Transverse colon (tissue), 4 donors: ENCODE data around the gene LHB. TPM values are rescaled to one million over a fixed set of nuclear protein-coding genes. Genes with fewer than 3 reads are reported as not detected.

Experiments
- DNase-seq: peaks from one replicate; pipeline ENCODE4 v3.0.0-alpha.2; 2019
- H3K27ac ChIP-seq, 4 donors: fragments of 200-600 bp; sonication (generic); 2 replicates each; pipeline ENCODE4 v1.5.1; 2016 to 2018; ENCODE audit warnings: inconsistent platforms in 4 of 4
- H3K27me3 ChIP-seq: fragments of 200-600 bp; sonication (generic); 2 replicates; pipeline ENCODE4 v1.5.1; 2017; ENCODE audit warnings: inconsistent platforms
- H3K36me3 ChIP-seq, 4 donors: fragments of 200-600 bp; sonication (generic); 2 replicates each; pipeline ENCODE4 v1.5.1; 2017 to 2019; ENCODE audit warnings: inconsistent platforms in 4 of 4
- H3K4me1 ChIP-seq, 4 donors: fragments of 200-600 bp; sonication (generic); 2 replicates each; pipeline ENCODE4 v1.5.1; 2017 to 2020; ENCODE audit warnings: inconsistent platforms in 4 of 4
- H3K4me3 ChIP-seq, 4 donors: fragments of 200-600 bp; sonication (generic); 1 replicate in 1 of 4; 2 replicates in 3 of 4; pipeline versions ENCODE4 v1.5.1 to v1.6.1; 2017 to 2019; ENCODE audit warnings: inconsistent platforms in 4 of 4
- H3K9me3 ChIP-seq, 2 donors: fragments of 200-600 bp; sonication (generic); 2 replicates each; pipeline ENCODE4 v1.5.1; 2017 to 2019; ENCODE audit warnings: inconsistent platforms in 2 of 2
- CTCF ChIP-seq, 5 experiments: fragments of 200-600 bp in 3 of 5; fragments of 450-650 bp in 2 of 5; sonication (generic) in 3 of 5; IDR thresholded peaks; 1 replicate in 2 of 5; 2 replicates in 3 of 5; pipeline ENCODE4 v1.5.1; 2016 to 2017; ENCODE audit warnings: antibody characterized with exemption in 5 of 5, inconsistent platforms in 3 of 5, mild to moderate bottlenecking in 2 of 5, moderate library complexity in 1 of 5
- EP300 ChIP-seq: sonication (generic); formaldehyde crosslinking; IDR thresholded peaks from one replicate; pipeline ENCODE4 v1.6.1; 2017; ENCODE audit warnings: antibody characterized with exemption, low read depth
- POLR2A ChIP-seq: fragments of 450-650 bp; IDR thresholded peaks from one replicate; pipeline ENCODE4 v1.6.1; 2016; ENCODE audit warnings: antibody characterized with exemption, mild to moderate bottlenecking, moderate library complexity
- POLR2AphosphoS5 ChIP-seq, 3 donors: sonication (generic); formaldehyde crosslinking; IDR thresholded peaks; one replicate each; pipeline ENCODE4 v1.6.1; 2016; ENCODE audit warnings: antibody characterized with exemption in 3 of 3
- WGBS, 2 donors: methylation state at CpG; one replicate each; pipeline ENCODE4 v1.1.5; 2018; ENCODE audit warnings: low coverage in 1 of 2; 5-methylcytosine and 5-hydroxymethylcytosine counted together
- in situ Hi-C, 4 donors: fragments of 200-750 bp; cut with MboI; loops; one replicate each; pipeline versions ENCODE4 v1.15.0 to v1.15.1; 2017; ENCODE audit warnings: low sequenced_read_pairs in 3 of 4, low pct_ligation_motif_present in 1 of 4, low pct_unique_long_range_greater_than_20kb in 1 of 4
- intact Hi-C: fragments of 100-400 bp; cut with DNase I; formaldehyde crosslinking; loops from one replicate; pipeline ENCODE4 v1.15.1; 2023; ENCODE audit warnings: low total_unique reads
- total RNA-seq, 4 donors: library from RNA; depleted of rRNA; stranded (reverse); fragments of >200 nt; gene quantifications; one replicate each; pipeline ENCODE4 v1.1.0, GENCODE V29; 2016

The LHB gene
- total RNA-seq, 4 donors from 2014 or later: 1.4 TPM; not detected in 3

- in situ Hi-C loops: no loop called here
- intact Hi-C loops: no loop called here
- WGBS, 2 donors: 78 to 97% methylated on average over 3 to 7 of the region's 7 CpGs
Observed at GRCh38 chr19:48988286-48988685, 28.6 kb downstream of the LHB start.

DNA sequence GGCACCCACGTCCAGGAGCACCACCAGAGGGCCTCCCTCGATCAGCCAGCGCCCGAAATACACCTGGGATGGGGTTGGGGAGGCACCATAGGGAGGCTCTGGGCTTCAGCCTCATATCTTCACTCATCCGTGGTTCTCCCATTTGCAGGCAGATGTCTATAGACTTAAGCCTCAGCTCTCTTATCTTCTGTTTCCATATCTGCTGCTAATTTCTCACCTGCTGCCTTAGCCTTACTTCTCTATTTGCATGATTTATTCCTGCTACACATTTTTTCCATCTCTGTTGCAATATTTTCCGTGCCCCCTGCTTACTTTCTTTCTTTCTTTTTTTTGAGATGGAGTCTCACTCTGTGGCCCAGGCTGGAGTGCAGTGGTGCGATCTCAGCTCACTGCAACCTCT, 29.6 kb downstream of the LHB start:
- TF ChIP-seq CTCF (IDR thresholded peaks at IDR 0.05) (no peak), POLR2A (no peak), POLR2AphosphoS5 (IDR thresholded peaks at IDR 0.05) (no peak), EP300 (no peak)

More at GRCh38 chr19:48988286-48988685, 28.6 kb downstream of the LHB start:
- Histone ChIP-seq H3K27ac (no peak overlapping the region), H3K4me1 (peaks cover 9 to 20% (median 17%) of the 10 kb centered on the region in 4 donors), H3K4me3 (no peak overlapping the region), H3K27me3 (no peaks in the 10 kb centered on the region), H3K9me3 (no peaks in the 10 kb centered on the region), H3K36me3 (peaks cover 0 to 27% (median 6%) of the 10 kb centered on the region in 4 donors)
- DNase-seq: no peak
- TF ChIP-seq POLR2AphosphoS5 (IDR thresholded peaks at IDR 0.05) (no peak), EP300 (no peak), POLR2A (no peak), CTCF (IDR thresholded peaks at IDR 0.05) (no peak)

DNA sequence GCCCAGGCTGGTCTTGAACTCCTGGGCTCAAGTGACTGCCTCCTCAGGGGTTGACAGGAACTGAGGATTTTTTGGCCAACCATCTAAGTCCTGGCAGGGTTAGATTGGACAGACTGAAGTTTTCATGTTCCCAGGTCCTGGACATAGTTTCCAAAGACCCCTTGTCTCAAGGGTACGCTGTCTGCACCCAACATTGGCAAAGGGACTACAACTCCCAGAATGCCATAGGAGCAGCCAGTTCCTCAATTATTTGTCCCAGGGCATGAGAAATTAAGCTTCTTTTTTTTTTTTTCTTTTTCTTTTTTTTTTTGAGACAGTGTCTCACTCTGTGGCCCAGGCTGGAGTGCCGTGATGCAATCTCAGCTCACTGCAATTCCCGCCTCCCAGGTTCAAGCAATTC, 30.7 kb downstream of the LHB start:
- WGBS, 2 donors: 100% methylated on average over 1 to 3 of the region's 3 CpGs
- no peaks in the 10 kb centered on the region for H3K9me3 ChIP-seq
- H3K4me3 ChIP-seq: no peak overlapping the region
- TF ChIP-seq POLR2A: no peak
- TF ChIP-seq EP300: no peak
- in situ Hi-C loops (no loop called here), intact Hi-C loops (no loop called here)
- H3K27me3 ChIP-seq: no peaks in the 10 kb centered on the region
- H3K36me3 ChIP-seq: peaks cover 0 to 39% (median 8%) of the 10 kb centered on the region in 4 donors
- peaks cover 1 to 8% (median 5%) of the 10 kb centered on the region in 4 donors for H3K4me1 ChIP-seq
- no peak for DNase-seq
- H3K27ac ChIP-seq: no peak overlapping the region

More for the DNA sequence above, 29.6 kb downstream of the LHB start:
- 90 to 100% methylated on average over 2 to 7 of the region's 7 CpGs for WGBS, 2 donors
- Histone ChIP-seq H3K27ac (no peak overlapping the region), H3K27me3 (no peaks in the 10 kb centered on the region), H3K36me3 (peaks cover 0 to 32% (median 6%) of the 10 kb centered on the region in 4 donors), H3K9me3 (no peaks in the 10 kb centered on the region), H3K4me3 (no peak overlapping the region), H3K4me1 (peaks cover 9 to 19% (median 16%) of the 10 kb centered on the region in 4 donors)
- in situ Hi-C loops: no loop called here
- intact Hi-C loops: no loop called here
- no peak for DNase-seq

GRCh38 chr19:48985711-48986110, 31.2 kb downstream of the LHB start:
- no peak for DNase-seq
- intact Hi-C loops (no loop called here), in situ Hi-C loops (no loop called here)
- no peaks in the 10 kb centered on the region for H3K9me3 ChIP-seq
- 96% methylated on average over 13 of the region's 13 CpGs; no CpG with 5 or more reads in 1 of the 2 donors for WGBS, 2 donors
- H3K27ac ChIP-seq: no peak overlapping the region
- TF ChIP-seq CTCF (IDR thresholded peaks at IDR 0.05) (no peak), EP300 (no peak), POLR2AphosphoS5 (IDR thresholded peaks at IDR 0.05) (no peak), POLR2A (no peak)
- H3K4me1 ChIP-seq: peaks cover 0 to 3% (median 1%) of the 10 kb centered on the region in 4 donors
- peaks cover 0 to 39% (median 11%) of the 10 kb centered on the region in 4 donors for H3K36me3 ChIP-seq
- H3K27me3 ChIP-seq: no peaks in the 10 kb centered on the region
- H3K4me3 ChIP-seq: no peak overlapping the region

DNA sequence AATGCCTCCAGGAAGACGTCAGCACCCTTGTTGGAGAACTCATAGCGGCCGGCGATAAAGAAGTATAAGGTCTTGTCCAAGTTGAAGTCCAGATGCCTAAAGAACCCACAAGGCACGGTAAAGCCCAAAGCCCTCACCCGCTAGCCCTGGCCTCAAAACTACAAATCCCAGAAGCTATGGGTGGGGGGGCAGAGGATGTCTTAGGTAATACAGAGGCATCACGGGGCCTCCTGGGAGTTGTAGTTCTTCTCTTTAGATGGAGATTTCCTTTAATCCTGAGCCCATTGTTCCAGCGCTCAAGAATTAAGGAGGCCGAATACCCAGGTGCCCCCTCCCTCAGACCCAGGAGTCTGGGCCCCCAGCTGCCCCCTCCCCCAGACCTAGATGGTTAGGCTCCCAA, 34.6 kb downstream of the LHB start:
- H3K27me3 ChIP-seq: no peaks in the 10 kb centered on the region
- DNase-seq: no peak
- no peaks in the 10 kb centered on the region for H3K9me3 ChIP-seq
- peaks cover 0 to 35% (median 12%) of the 10 kb centered on the region in 4 donors for H3K36me3 ChIP-seq
- no peak overlapping the region for H3K4me3 ChIP-seq
- H3K4me1 ChIP-seq: peaks cover under 1 to 8% (median 4%) of the 10 kb centered on the region in 4 donors
- intact Hi-C loops (no loop called here), in situ Hi-C loops (no loop called here)
- TF ChIP-seq EP300: no peak
- TF ChIP-seq POLR2A: no peak
- no peak for TF ChIP-seq CTCF (IDR thresholded peaks at IDR 0.05)
- TF ChIP-seq POLR2AphosphoS5 (IDR thresholded peaks at IDR 0.05): no peak
- H3K27ac ChIP-seq: no peak overlapping the region
- WGBS, 2 donors: 87% methylated on average over 9 of the region's 9 CpGs; no CpG with 5 or more reads in 1 of the 2 donors
